A549 (cell line): ENCODE measurements around the gene SULF2. TPM values are rescaled to one million over a fixed set of nuclear protein-coding genes. Genes with fewer than 3 reads are reported as not detected.

Source experiments
- ATAC-seq, 2 experiments: fragments of 200-7000 bp in 1 of 2; fragments of >200 bp in 1 of 2; cut with Nextera tagmentation in 1 of 2; cut with Tn5 transposase in 1 of 2; 3 replicates each; pipeline versions ENCODE4 v1.8.0 to v1.9.1; 2018 to 2020; ENCODE audit warnings: mild to moderate bottlenecking in 1 of 2, moderate library complexity in 1 of 2
- CTCF ChIA-PET: fragments of 300-600 bp; sonication (Branson Sonifier 250); formaldehyde crosslinking; extraction: SDS; loops from one replicate; lab custom pipeline; 2021; ENCODE audit warnings: antibody characterized with exemption, inconsistent platforms; lab: Yijun Ruan, JAX
- POLR2A ChIA-PET: fragments of 350-600 bp; formaldehyde crosslinking; extraction: SDS; loops from one replicate; lab custom pipeline; 2021; ENCODE audit warnings: antibody characterized with exemption, inconsistent platforms; lab: Yijun Ruan, JAX
- DNase-seq, 2 experiments: peaks; one replicate each; pipeline versions ENCODE4 v3.0.0 to v3.0.0-alpha.2; 2011 to 2016; ENCODE audit warnings: low read depth in 1 of 2, low spot score in 1 of 2
- FAIRE-seq: peaks from 2 replicates; lab custom pipeline; 2011; peaks lifted over from hg19 to GRCh38; lab: Jason Lieb, UNC
- H3K27ac ChIP-seq, 2 experiments: fragments of >200 bp; sonication (Bioruptor Twin); formaldehyde crosslinking; 3 replicates each; pipeline ENCODE4 v1.5.1; 2016 to 2017
- H3K4me1 ChIP-seq: fragments of >200 bp; sonication (Bioruptor Twin); formaldehyde crosslinking; 3 replicates; pipeline ENCODE4 v1.6.1; 2016
- H3K4me2 ChIP-seq: fragments of >200 bp; sonication (Bioruptor Twin); formaldehyde crosslinking; 3 replicates; pipeline ENCODE4 v1.6.1; 2016
- H3K4me3 ChIP-seq: fragments of >200 bp; sonication (Bioruptor Twin); formaldehyde crosslinking; 3 replicates; pipeline ENCODE4 v1.5.1; 2016
- H3K9me3 ChIP-seq: fragments of >200 bp; sonication (Bioruptor Twin); formaldehyde crosslinking; 3 replicates; pipeline ENCODE4 v1.6.1; 2016
- CBX2 ChIP-seq: fragments of 200-600 bp; sonication (generic); IDR thresholded peaks from 2 replicates; pipeline ENCODE4 v1.6.1; 2016; ENCODE audit warnings: low read depth, mild to moderate bottlenecking, borderline replicate concordance
- CHD2 ChIP-seq: fragments of 150-350 bp; IDR thresholded peaks from 2 replicates; pipeline ENCODE4 v1.6.1; 2014; ENCODE audit warnings: low read length; ENCODE audit not compliant: partially characterized antibody
- EP300 ChIP-seq, 2 experiments: fragments of >200 bp; sonication (Bioruptor Twin); formaldehyde crosslinking; IDR thresholded peaks; 2 replicates in 1 of 2; 3 replicates in 1 of 2; pipeline ENCODE4 v1.6.1; 2016 to 2017
- FOSB ChIP-seq: fragments of 250-450 bp; sonication (Bioruptor Pico); IDR thresholded peaks from 2 replicates; pipeline ENCODE4 v1.5.0; 2020; ENCODE audit warnings: mild to moderate bottlenecking, moderate library complexity
- FOSL2 ChIP-seq, 2 experiments: fragments of 450-650 bp in 1 of 2; fragments of >200 bp in 1 of 2; sonication (Bioruptor Twin) in 1 of 2; formaldehyde crosslinking; IDR thresholded peaks; 2 replicates each; pipeline versions ENCODE4 v1.5.0 to v1.6.1; 2016 to 2020; ENCODE audit warnings: mild to moderate bottlenecking in 1 of 2, moderate library complexity in 1 of 2
- FOXS1 ChIP-seq: fragments of 250-450 bp; sonication (Bioruptor Pico); IDR thresholded peaks from 2 replicates; pipeline ENCODE4 v1.5.0; 2020; ENCODE audit warnings: mild to moderate bottlenecking, moderate library complexity
- GATA3 ChIP-seq: IDR thresholded peaks from 2 replicates; pipeline ENCODE4 v1.6.1; 2012; ENCODE audit warnings: borderline replicate concordance
- HEYL ChIP-seq: fragments of 250-450 bp; sonication (Bioruptor Pico); IDR thresholded peaks from 2 replicates; pipeline ENCODE4 v1.8.0; 2021; ENCODE audit warnings: mild to moderate bottlenecking, moderate library complexity
- JUNB ChIP-seq: fragments of >200 bp; sonication (Bioruptor Twin); formaldehyde crosslinking; IDR thresholded peaks from 2 replicates; pipeline ENCODE4 v1.6.1; 2016
- KDM1A ChIP-seq: fragments of 200-600 bp; sonication (generic); IDR thresholded peaks from 2 replicates; pipeline ENCODE4 v1.6.1; 2016; ENCODE audit warnings: low read depth, mild to moderate bottlenecking
- MYC ChIP-seq: IDR thresholded peaks from 2 replicates; pipeline ENCODE4 v1.6.1; 2012; ENCODE audit warnings: mild to moderate bottlenecking, inconsistent platforms, low read length, improper control_type of control experiment, borderline replicate concordance
- NPAS2 ChIP-seq: fragments of 250-450 bp; sonication (Bioruptor Pico); IDR thresholded peaks from 2 replicates; pipeline ENCODE4 v1.8.0; 2022; ENCODE audit warnings: mild to moderate bottlenecking, moderate library complexity, borderline replicate concordance
- NR3C1 ChIP-seq: fragments of >200 bp; sonication (Bioruptor Twin); formaldehyde crosslinking; IDR thresholded peaks from 3 replicates; pipeline ENCODE4 v1.6.1; 2017
- POLR2A ChIP-seq: IDR thresholded peaks from 2 replicates; pipeline ENCODE4 v1.6.1; 2012; ENCODE audit warnings: mild to moderate bottlenecking, low read length
- POLR2AphosphoS2 ChIP-seq: conservative IDR thresholded peaks from 2 replicates; pipeline ENCODE4 v1.6.1; 2012; ENCODE audit warnings: low read length, improper control_type of control experiment, inconsistent platforms
- RARB ChIP-seq: fragments of 250-450 bp; sonication (Bioruptor Pico); IDR thresholded peaks from 2 replicates; pipeline ENCODE4 v1.8.0; 2021; ENCODE audit warnings: mild to moderate bottlenecking, moderate library complexity
- RFX5 ChIP-seq: fragments of 450-650 bp; IDR thresholded peaks from 2 replicates; pipeline ENCODE4 v1.7.1; 2014; ENCODE audit warnings: antibody characterized with exemption, mild to moderate bottlenecking, moderate library complexity
- RNF2 ChIP-seq: fragments of 200-600 bp; sonication (generic); IDR thresholded peaks from 2 replicates; pipeline ENCODE4 v1.6.1; 2016; ENCODE audit warnings: low read depth, mild to moderate bottlenecking, antibody characterized with exemption, moderate library complexity, borderline replicate concordance
- ZFP36 ChIP-seq: fragments of 450-650 bp; IDR thresholded peaks from 2 replicates; pipeline ENCODE4 v1.6.1; 2014; ENCODE audit warnings: borderline replicate concordance; ENCODE audit not compliant: partially characterized antibody
- ZSCAN20 ChIP-seq: fragments of 250-450 bp; sonication (Bioruptor Pico); IDR thresholded peaks from 2 replicates; pipeline ENCODE4 v1.8.0; 2022; ENCODE audit warnings: mild to moderate bottlenecking, moderate library complexity
- WGBS: methylation state at CpG from one replicate; pipeline ENCODE4 v1.1.6; 2017; ENCODE audit errors: missing lambda C conversion rate; 5-methylcytosine and 5-hydroxymethylcytosine counted together
- polyA plus RNA-seq, 4 experiments: library from polyadenylated mRNA; depleted of rRNA in 3 of 4; stranded (reverse); fragments of >200 nt; fragmentation: RNase III in 1 of 4; extraction: RNeasy Plus Mini Kit Qiagen cat#74134 plus additional on column Dnase treatment in 1 of 4; gene quantifications; 2 replicates in 3 of 4; 3 replicates in 1 of 4; pipeline ENCODE4 v1.2.3, GENCODE V29; 2011 to 2017
- TF ChIP-seq, protein P1 (sequence below): IDR thresholded peaks from 2 replicates; pipeline ENCODE4 v1.6.1; 2012
- TF ChIP-seq, protein P2 (sequence below): fragments of >200 bp; sonication (Bioruptor Twin); formaldehyde crosslinking; IDR thresholded peaks from 3 replicates; pipeline ENCODE4 v1.5.1; 2016
- TF ChIP-seq, protein P3 (sequence below): IDR thresholded peaks from 2 replicates; pipeline ENCODE4 v1.6.1; 2012
- TF ChIP-seq, protein P4 (sequence below): fragments of 250-450 bp; sonication (Bioruptor Pico); IDR thresholded peaks from 2 replicates; pipeline ENCODE4 v1.5.0; 2021; ENCODE audit warnings: mild to moderate bottlenecking, moderate library complexity, borderline replicate concordance

Gene SULF2
- polyA plus RNA-seq, 2 of the 4 experiments (the other 2 are of a cell fraction): 5.8 to 16.8 TPM

DNA sequence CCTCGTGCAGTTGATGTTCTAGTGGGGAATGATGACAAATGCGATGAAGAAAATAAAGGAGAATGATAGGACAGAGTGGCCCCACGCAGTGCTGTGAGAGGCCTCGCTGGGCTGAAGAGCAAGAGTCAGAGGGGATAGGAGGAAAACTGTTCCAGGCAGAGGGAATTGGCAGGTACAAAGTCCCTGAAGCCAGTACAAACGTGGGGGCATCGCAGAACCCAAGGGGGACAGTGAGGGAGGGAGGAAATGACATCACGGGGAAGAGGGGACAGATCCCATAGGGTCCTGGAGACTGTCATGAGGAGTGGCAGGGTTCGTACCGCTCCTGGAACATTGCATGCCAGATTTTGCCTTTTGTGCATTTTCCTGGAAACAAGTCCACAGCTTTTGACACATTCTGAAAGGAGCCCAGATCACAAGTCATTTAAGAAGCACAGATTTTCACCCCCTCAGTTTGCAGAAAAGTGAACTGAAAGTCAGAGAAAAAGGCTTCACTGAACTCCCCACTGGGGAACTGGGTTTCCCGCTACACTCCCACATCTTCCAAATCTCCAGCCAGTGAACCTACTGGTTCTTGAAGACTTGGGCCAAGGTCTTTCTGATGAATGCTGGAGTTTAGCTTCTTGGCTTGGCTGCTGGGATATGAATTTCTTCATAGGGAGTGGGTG lies 77.0 kb downstream of the SULF2 start:
- FAIRE-seq (no peak), ATAC-seq (no peak), DNase-seq (no peak)
- Histone ChIP-seq H3K4me3 (no peak overlapping the region), H3K27ac (no peak overlapping the region; a peak in 1 of 6 replicates), H3K4me2 (no peak overlapping the region), H3K9me3 (no peaks in the 10 kb centered on the region), H3K4me1 (peaks cover 14% of the 10 kb centered on the region; the same call in 1 of the 3 replicates)
- POLR2A ChIA-PET: no interaction called here
- CTCF ChIA-PET: interaction anchor here (1.5 to 2.6 kb wide), 4 partner anchors 16 to 913 kb away, joined by 4 to 9 read pairs (median 7); no protein-coding TSS in a partner anchor
- TF ChIP-seq, protein P1, sequence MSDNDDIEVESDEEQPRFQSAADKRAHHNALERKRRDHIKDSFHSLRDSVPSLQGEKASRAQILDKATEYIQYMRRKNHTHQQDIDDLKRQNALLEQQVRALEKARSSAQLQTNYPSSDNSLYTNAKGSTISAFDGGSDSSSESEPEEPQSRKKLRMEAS: no peak
- TF ChIP-seq NR3C1: no peak
- TF ChIP-seq FOSB: no peak
- no peak for TF ChIP-seq ZFP36
- no peak for TF ChIP-seq KDM1A
- TF ChIP-seq GATA3: no peak
- no peak for TF ChIP-seq POLR2AphosphoS2
- no peak for TF ChIP-seq MYC
- TF ChIP-seq, protein P2, sequence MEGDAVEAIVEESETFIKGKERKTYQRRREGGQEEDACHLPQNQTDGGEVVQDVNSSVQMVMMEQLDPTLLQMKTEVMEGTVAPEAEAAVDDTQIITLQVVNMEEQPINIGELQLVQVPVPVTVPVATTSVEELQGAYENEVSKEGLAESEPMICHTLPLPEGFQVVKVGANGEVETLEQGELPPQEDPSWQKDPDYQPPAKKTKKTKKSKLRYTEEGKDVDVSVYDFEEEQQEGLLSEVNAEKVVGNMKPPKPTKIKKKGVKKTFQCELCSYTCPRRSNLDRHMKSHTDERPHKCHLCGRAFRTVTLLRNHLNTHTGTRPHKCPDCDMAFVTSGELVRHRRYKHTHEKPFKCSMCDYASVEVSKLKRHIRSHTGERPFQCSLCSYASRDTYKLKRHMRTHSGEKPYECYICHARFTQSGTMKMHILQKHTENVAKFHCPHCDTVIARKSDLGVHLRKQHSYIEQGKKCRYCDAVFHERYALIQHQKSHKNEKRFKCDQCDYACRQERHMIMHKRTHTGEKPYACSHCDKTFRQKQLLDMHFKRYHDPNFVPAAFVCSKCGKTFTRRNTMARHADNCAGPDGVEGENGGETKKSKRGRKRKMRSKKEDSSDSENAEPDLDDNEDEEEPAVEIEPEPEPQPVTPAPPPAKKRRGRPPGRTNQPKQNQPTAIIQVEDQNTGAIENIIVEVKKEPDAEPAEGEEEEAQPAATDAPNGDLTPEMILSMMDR: no peak
- TF ChIP-seq JUNB: no peak
- no peak for TF ChIP-seq HEYL (CRISPR knock-in tag)
- TF ChIP-seq, protein P3, sequence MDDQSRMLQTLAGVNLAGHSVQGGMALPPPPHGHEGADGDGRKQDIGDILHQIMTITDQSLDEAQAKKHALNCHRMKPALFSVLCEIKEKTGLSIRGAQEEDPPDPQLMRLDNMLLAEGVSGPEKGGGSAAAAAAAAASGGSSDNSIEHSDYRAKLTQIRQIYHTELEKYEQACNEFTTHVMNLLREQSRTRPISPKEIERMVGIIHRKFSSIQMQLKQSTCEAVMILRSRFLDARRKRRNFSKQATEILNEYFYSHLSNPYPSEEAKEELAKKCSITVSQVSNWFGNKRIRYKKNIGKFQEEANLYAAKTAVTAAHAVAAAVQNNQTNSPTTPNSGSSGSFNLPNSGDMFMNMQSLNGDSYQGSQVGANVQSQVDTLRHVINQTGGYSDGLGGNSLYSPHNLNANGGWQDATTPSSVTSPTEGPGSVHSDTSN: no peak
- TF ChIP-seq RNF2: no peak
- TF ChIP-seq EP300 (IDR thresholded peaks at IDR 0.05): no peak
- TF ChIP-seq FOSL2 (IDR thresholded peaks at IDR 0.05): no peak
- TF ChIP-seq FOSL2 (CRISPR knock-in tag; IDR thresholded peaks at IDR 0.05): no peak
- TF ChIP-seq RFX5: no peak
- WGBS: 73% methylated on average over 10 of the region's 10 CpGs

DNA sequence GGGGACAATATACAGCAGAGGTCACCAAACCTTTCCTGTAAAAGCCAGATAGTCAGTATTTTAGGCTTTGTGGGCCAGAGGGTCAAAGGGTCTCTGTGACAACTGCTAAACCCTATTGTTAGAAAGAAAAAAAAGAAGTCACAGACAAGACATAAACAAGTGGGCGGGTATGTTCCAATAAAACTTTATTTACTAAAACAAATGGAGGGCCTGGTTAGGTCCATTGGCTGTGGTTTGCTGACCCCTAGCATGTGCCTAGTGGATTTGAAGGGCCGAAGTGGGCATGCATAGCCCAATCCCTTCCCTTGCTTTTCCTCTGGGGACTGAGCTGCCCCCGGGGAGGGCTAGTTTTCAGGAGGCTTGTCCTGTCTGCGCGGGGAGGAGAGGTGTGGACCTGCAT lies 78.9 kb downstream of the SULF2 start:
- DNase-seq (no peak), FAIRE-seq (no peak), ATAC-seq (no peak)
- Histone ChIP-seq H3K4me3 (no peak overlapping the region), H3K9me3 (no peaks in the 10 kb centered on the region), H3K4me1 (peaks cover 9% of the 10 kb centered on the region; the same call in 1 of the 3 replicates), H3K27ac (no peak overlapping the region), H3K4me2 (no peak overlapping the region)
- ChIA-PET POLR2A (no interaction called here), CTCF (interaction anchor here (1.2 kb wide), 1 partner anchor 18 kb away, joined by 4 read pairs; no protein-coding TSS in a partner anchor)
- TF ChIP-seq RNF2 (no peak), HEYL (CRISPR knock-in tag) (no peak), ZSCAN20 (CRISPR knock-in tag) (no peak), FOSL2 (IDR thresholded peaks at IDR 0.05) (no peak), FOSL2 (CRISPR knock-in tag; IDR thresholded peaks at IDR 0.05) (no peak), EP300 (IDR thresholded peaks at IDR 0.05) (no peak), CHD2 (no peak), CBX2 (no peak), MYC (no peak), POLR2A (no peak), NPAS2 (CRISPR knock-in tag) (no peak), RARB (no peak), FOXS1 (CRISPR knock-in tag) (no peak), KDM1A (no peak)
- TF ChIP-seq, protein P1: no peak
- TF ChIP-seq, protein P3: no peak
- TF ChIP-seq, protein P4, sequence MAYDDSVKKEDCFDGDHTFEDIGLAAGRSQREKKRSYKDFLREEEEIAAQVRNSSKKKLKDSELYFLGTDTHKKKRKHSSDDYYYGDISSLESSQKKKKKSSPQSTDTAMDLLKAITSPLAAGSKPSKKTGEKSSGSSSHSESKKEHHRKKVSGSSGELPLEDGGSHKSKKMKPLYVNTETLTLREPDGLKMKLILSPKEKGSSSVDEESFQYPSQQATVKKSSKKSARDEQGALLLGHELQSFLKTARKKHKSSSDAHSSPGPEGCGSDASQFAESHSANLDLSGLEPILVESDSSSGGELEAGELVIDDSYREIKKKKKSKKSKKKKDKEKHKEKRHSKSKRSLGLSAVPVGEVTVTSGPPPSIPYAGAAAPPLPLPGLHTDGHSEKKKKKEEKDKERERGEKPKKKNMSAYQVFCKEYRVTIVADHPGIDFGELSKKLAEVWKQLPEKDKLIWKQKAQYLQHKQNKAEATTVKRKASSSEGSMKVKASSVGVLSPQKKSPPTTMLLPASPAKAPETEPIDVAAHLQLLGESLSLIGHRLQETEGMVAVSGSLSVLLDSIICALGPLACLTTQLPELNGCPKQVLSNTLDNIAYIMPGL: no peak
- WGBS: 79% methylated on average over 5 of the region's 5 CpGs
